Central memory CD4-positive, alpha-beta T cell (primary cell): ENCODE data around the gene LMF1.

Source experiments
- DNase-seq: peaks from one replicate; pipeline ENCODE4 v3.0.0; 2022
- total RNA-seq, 3 experiments: gene quantifications; one replicate each; lab custom pipeline; 2026; lab: John Stamatoyannopoulos, UW

LMF1 gene
- total RNA-seq = 5.5 to 32.6 (median 22.3) reads per million in 3 experiments

- peak; percentile 95 for DNase-seq
These were observed at the start of gene LMF1 for GRCh38 chr16:970766-971581. Gene LMF1 (minus strand): TSS chr16:970984. CDS start chr16:970980, 4 bp downstream.

GRCh38 chr16:1020091-1020399, 49.3 kb upstream of the LMF1 start:
- DNase-seq = no peak

GRCh38 chr16:1019231-1020090, 48.7 kb upstream of the LMF1 start:
- DNase-seq = no peak

- DNase-seq = no peak
These were observed 47.8 kb upstream of the LMF1 start for GRCh38 chr16:1018447-1019198.

GRCh38 chr16:1014771-1015495, 44.1 kb upstream of the LMF1 start:
- no peak for DNase-seq

GRCh38 chr16:1014221-1014620, 43.4 kb upstream of the LMF1 start:
- no peak for DNase-seq

- no peak for DNase-seq
These were observed 42.8 kb upstream of the LMF1 start for GRCh38 chr16:1013593-1013900.

- no peak for DNase-seq
These were observed 42.2 kb upstream of the LMF1 start for GRCh38 chr16:1012722-1013592.

GRCh38 chr16:1012135-1012534, 41.4 kb upstream of the LMF1 start:
- DNase-seq = no peak

- DNase-seq = no peak
These were observed 40.7 kb upstream of the LMF1 start for GRCh38 chr16:1011316-1012082.

GRCh38 chr16:1010815-1011214, 40.0 kb upstream of the LMF1 start:
- DNase-seq = no peak

- DNase-seq = no peak
These were observed 39.5 kb upstream of the LMF1 start for GRCh38 chr16:1010251-1010650.

- DNase-seq = no peak
These were observed 38.8 kb upstream of the LMF1 start for GRCh38 chr16:1009358-1010150.

- no peak for DNase-seq
These were observed 37.3 kb upstream of the LMF1 start for GRCh38 chr16:1008085-1008484.

- no peak for DNase-seq
These were observed 36.6 kb upstream of the LMF1 start for GRCh38 chr16:1007284-1007850.

- no peak for DNase-seq
These were observed 36.0 kb upstream of the LMF1 start for GRCh38 chr16:1006781-1007180.

- no peak for DNase-seq
These were observed 34.5 kb upstream of the LMF1 start for GRCh38 chr16:1005286-1005685.

GRCh38 chr16:1003391-1004347, 32.9 kb upstream of the LMF1 start:
- DNase-seq = peak; percentile 66
